NT2/D1 (cell line): ENCODE results near the gene ARHGAP20.
A peak's percentile ranks its signal among the peaks of the same experiment; 100 is the strongest.

ENCODE experiments used
- DNase-seq: peaks from one replicate; pipeline ENCODE4 v3.0.0-alpha.2; 2011; ENCODE audit warnings: low read depth, low spot score
- H3K27me3 ChIP-seq: 2 replicates; pipeline ENCODE4 v1.6.0; 2011; ENCODE audit warnings: mild to moderate bottlenecking; ENCODE audit not compliant: insufficient read length, insufficient read depth
- H3K36me3 ChIP-seq: 2 replicates; pipeline ENCODE4 v1.6.1; 2011; ENCODE audit warnings: mild to moderate bottlenecking, low read length, mixed read lengths; ENCODE audit not compliant: insufficient read depth, insufficient read length
- H3K4me1 ChIP-seq: 2 replicates; pipeline ENCODE4 v1.5.1; 2011; ENCODE audit not compliant: insufficient read depth, insufficient read length
- H3K4me3 ChIP-seq: 2 replicates; pipeline ENCODE4 v1.5.1; 2011; ENCODE audit warnings: low read depth; ENCODE audit not compliant: insufficient read length
- H3K9ac ChIP-seq: 2 replicates; pipeline ENCODE4 v1.6.0; 2011; ENCODE audit warnings: low read depth; ENCODE audit not compliant: insufficient read length
- H3K9me3 ChIP-seq: 2 replicates; pipeline ENCODE4 v1.5.1; 2011; ENCODE audit warnings: mild to moderate bottlenecking, low read length; ENCODE audit not compliant: insufficient read depth
- SUZ12 ChIP-seq: IDR thresholded peaks from 2 replicates; pipeline ENCODE4 v1.6.1; 2011; ENCODE audit not compliant: insufficient read length, insufficient read depth; ENCODE audit errors: extremely low read depth
- YY1 ChIP-seq: IDR thresholded peaks from 2 replicates; pipeline ENCODE4 v1.6.1; 2011; ENCODE audit not compliant: insufficient read length, insufficient read depth
- ZNF274 ChIP-seq: IDR thresholded peaks from 2 replicates; pipeline ENCODE4 v1.6.1; 2011; ENCODE audit warnings: mild to moderate bottlenecking, low read depth, low read length

Gene ARHGAP20

GRCh38 chr11:110711776-110712658 lies at the start of gene ARHGAP20:
TSS of gene ARHGAP20 (minus strand) at chr11:110712437. CDS start at chr11:110712231, 206 bp downstream.
- H3K27me3 ChIP-seq: peaks cover 60% of the 10 kb centered on the region
- H3K9ac ChIP-seq: peak within 1 kb of the TSS; percentile 74
- H3K4me3 ChIP-seq: peak within 1 kb of the TSS; percentile 71
- no peaks in the 10 kb centered on the region for H3K4me1 ChIP-seq
- peak; percentile 49 for DNase-seq
- no peaks in the 10 kb centered on the region for H3K36me3 ChIP-seq
- no peaks in the 10 kb centered on the region for H3K9me3 ChIP-seq
- no peak for TF ChIP-seq ZNF274
- TF ChIP-seq YY1: no peak
- TF ChIP-seq SUZ12: peak; percentile 23

GRCh38 chr11:110761991-110762390 lies 49.8 kb upstream of the ARHGAP20 start:
- no peak for TF ChIP-seq SUZ12
- no peaks in the 10 kb centered on the region for H3K36me3 ChIP-seq
- no peak for DNase-seq
- H3K9ac ChIP-seq: no peak overlapping the region
- H3K4me3 ChIP-seq: no peak overlapping the region
- no peaks in the 10 kb centered on the region for H3K27me3 ChIP-seq
- no peaks in the 10 kb centered on the region for H3K9me3 ChIP-seq
- H3K4me1 ChIP-seq: no peaks in the 10 kb centered on the region

- no peak overlapping the region for H3K4me3 ChIP-seq
- H3K4me1 ChIP-seq: no peaks in the 10 kb centered on the region
- H3K27me3 ChIP-seq: no peaks in the 10 kb centered on the region
- no peak overlapping the region for H3K9ac ChIP-seq
- H3K36me3 ChIP-seq: no peaks in the 10 kb centered on the region
- no peaks in the 10 kb centered on the region for H3K9me3 ChIP-seq
- TF ChIP-seq SUZ12: no peak
- no peak for TF ChIP-seq YY1
- TF ChIP-seq ZNF274: no peak
- no peak for DNase-seq
These were observed 48.9 kb upstream of the ARHGAP20 start for GRCh38 chr11:110761131-110761530.

DNA sequence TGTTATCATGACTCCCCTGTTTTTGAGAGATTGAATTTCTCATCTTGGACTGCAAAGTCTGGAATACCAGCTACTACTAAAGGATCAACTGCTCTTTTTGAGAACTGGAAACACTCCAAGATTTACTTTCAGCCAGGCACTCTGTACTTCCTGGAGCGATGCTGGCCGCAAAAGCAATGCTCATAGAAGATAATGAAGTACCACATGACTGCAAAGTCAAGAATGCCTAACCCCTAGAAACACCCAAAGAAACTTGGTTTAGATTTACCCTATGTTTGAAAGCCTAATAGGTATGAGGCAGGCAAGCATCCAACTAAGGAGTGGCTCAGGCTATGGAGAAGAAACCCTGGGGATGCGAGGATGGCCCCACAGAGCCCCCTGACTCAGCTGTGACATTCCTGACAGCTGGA lies 47.7 kb upstream of the ARHGAP20 start:
- no peak for DNase-seq
- Histone ChIP-seq H3K27me3 (no peaks in the 10 kb centered on the region), H3K4me3 (no peak overlapping the region), H3K9ac (no peak overlapping the region), H3K4me1 (no peaks in the 10 kb centered on the region), H3K36me3 (no peaks in the 10 kb centered on the region), H3K9me3 (no peaks in the 10 kb centered on the region)
- TF ChIP-seq SUZ12 (no peak), ZNF274 (no peak), YY1 (no peak)

- H3K27me3 ChIP-seq: no peaks in the 10 kb centered on the region
- no peaks in the 10 kb centered on the region for H3K36me3 ChIP-seq
- no peak overlapping the region for H3K4me3 ChIP-seq
- TF ChIP-seq YY1 (no peak), ZNF274 (no peak), SUZ12 (no peak)
- no peaks in the 10 kb centered on the region for H3K4me1 ChIP-seq
- H3K9me3 ChIP-seq: no peaks in the 10 kb centered on the region
- no peak for DNase-seq
- H3K9ac ChIP-seq: no peak overlapping the region
These were observed 45.9 kb upstream of the ARHGAP20 start for GRCh38 chr11:110757962-110758755.

GRCh38 chr11:110757066-110757465 lies 44.8 kb upstream of the ARHGAP20 start:
- Histone ChIP-seq H3K4me1 (no peaks in the 10 kb centered on the region), H3K36me3 (no peaks in the 10 kb centered on the region), H3K4me3 (no peak overlapping the region), H3K27me3 (no peaks in the 10 kb centered on the region), H3K9me3 (no peaks in the 10 kb centered on the region), H3K9ac (no peak overlapping the region)
- TF ChIP-seq YY1 (no peak), SUZ12 (no peak), ZNF274 (no peak)
- no peak for DNase-seq

DNA sequence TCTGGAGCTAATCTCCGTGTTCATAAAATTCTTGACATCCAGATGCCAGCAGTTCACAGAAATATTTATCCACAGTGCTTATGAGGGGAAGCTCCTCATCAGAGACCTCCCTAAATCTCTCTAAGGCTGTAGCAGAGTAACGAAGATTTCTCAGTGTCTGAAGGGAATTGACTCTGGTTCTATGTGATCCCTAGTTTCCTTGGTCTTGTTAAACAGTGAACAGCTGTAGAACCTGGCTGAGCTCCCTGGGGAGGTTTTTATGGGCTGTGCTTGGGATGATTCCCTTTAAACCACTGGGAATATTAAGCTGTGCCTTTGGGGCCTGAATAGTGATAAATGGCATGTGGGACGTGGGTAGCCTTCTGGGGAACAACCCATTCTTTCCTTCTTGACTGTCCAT lies 43.7 kb upstream of the ARHGAP20 start:
- TF ChIP-seq ZNF274 (no peak), YY1 (no peak), SUZ12 (no peak)

More for the DNA sequence above, 43.7 kb upstream of the ARHGAP20 start:
- no peak overlapping the region for H3K4me3 ChIP-seq
- no peaks in the 10 kb centered on the region for H3K9me3 ChIP-seq
- no peak for DNase-seq
- H3K27me3 ChIP-seq: no peaks in the 10 kb centered on the region
- H3K9ac ChIP-seq: no peak overlapping the region
- no peaks in the 10 kb centered on the region for H3K36me3 ChIP-seq
- no peaks in the 10 kb centered on the region for H3K4me1 ChIP-seq
